ENCODE results near the gene FYB1.
"Not testable (repeated sequence)": the region's sequence is repeated elsewhere in the genome, so short reads cannot be mapped to it uniquely, and the experiment has no call there.

FYB1 gene

GRCh38 chr5:39228596-39228995 is 9.2 kb upstream of the FYB1 start:
- no peak overlapping the region for H3K4me3 ChIP-seq (ENCODE audit: low read length)
- DNase-seq (ENCODE audit: low read depth) = no peak
- TF ChIP-seq CTCF (conservative IDR thresholded peaks at IDR 0.05; ENCODE audit: low read depth, low read length) = no peak

DNA sequence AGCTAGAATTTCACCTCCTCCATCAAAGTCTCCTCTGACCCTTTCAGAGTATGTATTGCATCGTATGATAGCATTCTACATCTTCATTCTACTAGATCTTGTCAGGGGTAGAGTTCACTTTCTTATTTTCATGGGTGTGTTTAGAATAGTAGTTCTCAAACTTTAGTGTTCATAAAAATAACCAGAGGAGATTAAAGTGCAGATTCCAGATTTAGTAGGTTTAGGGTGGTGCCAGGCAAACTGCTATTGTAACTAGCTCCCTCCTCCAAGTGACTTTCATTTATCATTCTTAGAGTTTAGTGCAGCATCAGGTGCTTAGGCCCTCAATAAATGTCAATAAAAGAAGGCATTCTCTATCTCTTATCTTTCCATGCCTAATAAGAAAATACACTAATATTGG is 7.2 kb upstream of the FYB1 start:
- no peak for TF ChIP-seq CTCF (conservative IDR thresholded peaks at IDR 0.05; ENCODE audit: low read depth, low read length)
- no peak overlapping the region for H3K4me3 ChIP-seq (ENCODE audit: low read length)
- no peak for DNase-seq (ENCODE audit: low read depth)

DNA sequence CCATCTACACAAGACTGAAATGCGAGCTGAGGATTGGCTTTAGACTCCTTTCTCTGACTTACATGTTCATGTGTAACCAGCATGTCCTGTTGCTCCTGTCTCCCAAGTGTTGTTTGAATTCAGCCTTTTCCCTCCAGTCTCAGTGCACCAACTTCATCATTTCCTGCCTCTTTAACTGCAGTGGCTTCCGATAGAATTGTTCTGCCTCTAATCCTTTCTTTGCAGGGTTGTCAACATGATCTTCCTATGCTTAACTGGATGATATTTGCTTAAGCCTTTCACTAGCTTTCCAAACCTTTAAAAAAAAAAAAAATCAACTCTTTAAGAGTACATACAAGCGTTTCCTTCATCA is 6.7 kb upstream of the FYB1 start:
- no peak for TF ChIP-seq CTCF (conservative IDR thresholded peaks at IDR 0.05; ENCODE audit: low read depth, low read length)
- no peak overlapping the region for H3K4me3 ChIP-seq (ENCODE audit: low read length)
- peak; percentile 37 for DNase-seq (ENCODE audit: low read depth)

DNA sequence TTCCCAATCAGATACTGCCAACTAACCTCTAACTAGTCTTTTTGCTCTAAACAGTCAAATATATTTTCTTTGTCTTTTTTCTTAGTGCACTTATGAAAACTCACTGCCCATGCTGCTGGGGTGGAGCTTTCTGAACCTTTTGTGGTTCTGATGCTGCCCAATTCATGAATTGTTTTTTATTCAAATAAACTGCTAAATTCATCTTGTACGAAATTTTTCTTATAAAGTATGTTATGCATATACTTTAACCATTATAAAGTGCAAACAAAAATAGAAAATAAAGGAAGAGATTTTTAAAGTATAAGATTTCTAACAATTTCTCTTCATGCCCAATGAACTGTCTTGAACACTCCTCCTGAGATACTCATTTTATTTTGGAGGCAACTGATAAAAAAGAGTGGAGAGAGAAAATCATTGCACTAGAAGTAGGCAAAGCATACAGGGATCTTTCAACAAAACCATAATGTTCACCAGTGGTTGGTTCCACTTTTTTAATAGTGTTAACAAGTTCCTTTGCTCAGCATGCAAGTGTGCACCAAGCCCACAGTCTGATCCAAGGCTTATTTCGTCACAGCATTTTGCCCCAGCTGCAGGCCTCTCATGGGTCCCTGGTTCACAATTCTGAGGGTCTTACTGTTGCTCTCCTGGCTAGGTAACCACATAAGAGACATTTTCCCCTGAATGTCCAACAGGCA is 6.2 kb upstream of the FYB1 start:
- DNase-seq (ENCODE audit: low read depth) = no peak
- no peak for TF ChIP-seq CTCF (conservative IDR thresholded peaks at IDR 0.05; ENCODE audit: low read depth, low read length)
- H3K4me3 ChIP-seq (ENCODE audit: low read length) = no peak overlapping the region

GRCh38 chr5:39224196-39224761 is 4.9 kb upstream of the FYB1 start:
- H3K4me3 ChIP-seq (ENCODE audit: low read length) = no peak overlapping the region
- DNase-seq (ENCODE audit: low read depth) = peak; percentile 90
- TF ChIP-seq CTCF (conservative IDR thresholded peaks at IDR 0.05; ENCODE audit: low read depth, low read length) = no peak

DNA sequence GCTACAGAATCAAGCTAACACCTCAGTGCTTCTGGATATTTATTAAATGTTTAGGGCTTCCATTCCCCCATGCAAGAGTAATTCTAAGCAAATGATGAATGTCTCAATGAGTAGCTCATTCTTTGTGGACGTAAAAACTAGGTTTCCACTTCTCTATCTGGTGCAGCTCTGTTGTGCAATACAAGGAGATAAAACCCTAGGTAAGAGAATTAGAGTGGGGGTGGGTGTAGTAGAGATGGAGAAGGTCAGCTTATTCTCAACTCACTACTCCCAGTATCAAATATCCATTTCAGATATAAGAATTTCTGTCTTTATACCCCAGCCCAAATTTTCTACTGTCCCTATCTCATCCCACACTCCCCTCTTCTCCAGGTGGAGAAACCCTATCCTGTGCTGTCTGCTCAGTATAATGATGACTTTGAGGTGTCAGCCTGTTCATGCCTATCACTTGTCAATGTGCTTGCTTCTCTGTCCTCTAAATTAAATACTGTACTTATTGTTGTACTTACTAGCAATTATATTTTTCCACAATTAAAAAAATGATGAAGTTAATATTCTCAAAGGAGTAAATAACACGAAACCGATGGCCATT is 4.3 kb upstream of the FYB1 start:
- H3K4me3 ChIP-seq (ENCODE audit: low read length) = no peak overlapping the region
- TF ChIP-seq CTCF (conservative IDR thresholded peaks at IDR 0.05; ENCODE audit: low read depth, low read length) = no peak
- no peak for DNase-seq (ENCODE audit: low read depth)

DNA sequence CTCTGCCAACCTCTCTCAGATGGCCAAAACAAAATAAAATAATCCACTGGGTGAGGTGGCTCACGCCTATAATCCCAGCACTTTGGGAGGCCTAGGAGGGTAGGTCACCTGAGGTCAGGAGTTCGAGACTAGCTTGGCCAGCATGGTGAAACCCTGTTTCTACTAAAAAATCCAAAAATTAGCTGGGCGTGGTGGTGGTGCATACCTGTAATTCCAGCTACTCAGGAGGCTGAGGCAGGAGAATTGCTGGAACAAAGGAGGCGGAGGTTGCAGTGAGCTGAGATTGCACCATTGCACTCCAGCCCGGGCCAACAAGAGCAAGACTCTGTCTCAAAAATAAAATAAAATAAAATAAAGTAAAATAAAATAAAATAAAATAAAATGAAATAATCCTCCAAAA is 2.3 kb upstream of the FYB1 start:
- DNase-seq (ENCODE audit: low read depth) = not testable (repeated sequence)

More for the DNA sequence above, 2.3 kb upstream of the FYB1 start:
- H3K4me3 ChIP-seq (ENCODE audit: low read length) = not testable (repeated sequence)

Data from retinal pigment epithelial cell (primary cell).